ENCODE results near the gene IL22RA1.

DNA sequence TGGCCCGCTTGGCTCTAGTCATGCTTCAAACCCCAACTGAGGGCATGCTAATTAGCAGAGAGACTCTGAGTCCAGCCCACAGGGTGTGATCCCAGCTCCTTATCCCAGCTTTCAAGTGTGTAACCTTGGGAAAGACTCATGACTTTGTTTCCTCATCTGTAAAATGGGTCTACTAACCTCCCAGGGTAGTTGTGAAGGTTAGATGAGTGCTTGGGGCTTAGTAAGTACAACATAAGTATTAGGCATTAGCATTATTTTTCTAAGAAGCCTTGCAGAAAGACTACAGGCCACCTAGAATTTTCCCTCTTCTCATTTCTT is 33.8 kb downstream of the IL22RA1 start:
- no peak for TF ChIP-seq SIN3A (IDR thresholded peaks at IDR 0.05; ENCODE audit: low read depth, low read length)
- TF ChIP-seq CTCF (IDR thresholded peaks at IDR 0.05 in 2 of 3, conservative IDR thresholded peaks at IDR 0.05 in 1 of 3; ENCODE audit: control insufficient read depth in 2 of 3, extremely low read depth in 1 of 3, insufficient read depth in 1 of 3, low read depth in 3 of 3, low read length in 3 of 3), result no peak
- no peak for TF ChIP-seq ATF3 (IDR thresholded peaks at IDR 0.05; ENCODE audit: borderline replicate concordance, extremely low read depth, low read depth, low read length)
- TF ChIP-seq EZH2 (IDR thresholded peaks at IDR 0.05; ENCODE audit: borderline replicate concordance, control insufficient read depth, low read depth, low read length), result no peak
- TF ChIP-seq ESRRA (IDR thresholded peaks at IDR 0.05; ENCODE audit: low read length), result no peak
- no peak for TF ChIP-seq YY1 (IDR thresholded peaks at IDR 0.05; ENCODE audit: low read depth, low read length)
